C4-2B (cell line): ENCODE data around the gene LTBP1.

Experiments
- CTCF ChIP-seq: fragments of 450-650 bp; conservative IDR thresholded peaks from 2 replicates; pipeline ENCODE4 v1.5.1; 2017; ENCODE audit warnings: mild to moderate bottlenecking
- ZFX ChIP-seq: fragments of 450-650 bp; IDR thresholded peaks from 2 replicates; pipeline ENCODE4 v1.6.1; 2017

- TF ChIP-seq CTCF, result no peak
- TF ChIP-seq ZFX, result no peak
Measured at GRCh38 chr2:32941944-32942690, 4.6 kb upstream of the LTBP1 start.
